GM19372 (cell line): ENCODE data around the gene ANAPC15.

ENCODE experiments used
- ATAC-seq: cut with Tn5 transposase; IDR thresholded peaks from one replicate; pipeline ENCODE4 v1.9.1; 2021; ENCODE audit warnings: mild to moderate bottlenecking, low read depth, moderate library complexity; ENCODE audit not compliant: unreplicated experiment

Gene ANAPC15

GRCh38 chr11:72127923-72128322 lies 15.4 kb upstream of the ANAPC15 start:
- ATAC-seq = no peak

- no peak for ATAC-seq
Measured at GRCh38 chr11:72125956-72126355, 13.5 kb upstream of the ANAPC15 start.

GRCh38 chr11:72124046-72124445 lies 11.6 kb upstream of the ANAPC15 start:
- no peak for ATAC-seq

DNA sequence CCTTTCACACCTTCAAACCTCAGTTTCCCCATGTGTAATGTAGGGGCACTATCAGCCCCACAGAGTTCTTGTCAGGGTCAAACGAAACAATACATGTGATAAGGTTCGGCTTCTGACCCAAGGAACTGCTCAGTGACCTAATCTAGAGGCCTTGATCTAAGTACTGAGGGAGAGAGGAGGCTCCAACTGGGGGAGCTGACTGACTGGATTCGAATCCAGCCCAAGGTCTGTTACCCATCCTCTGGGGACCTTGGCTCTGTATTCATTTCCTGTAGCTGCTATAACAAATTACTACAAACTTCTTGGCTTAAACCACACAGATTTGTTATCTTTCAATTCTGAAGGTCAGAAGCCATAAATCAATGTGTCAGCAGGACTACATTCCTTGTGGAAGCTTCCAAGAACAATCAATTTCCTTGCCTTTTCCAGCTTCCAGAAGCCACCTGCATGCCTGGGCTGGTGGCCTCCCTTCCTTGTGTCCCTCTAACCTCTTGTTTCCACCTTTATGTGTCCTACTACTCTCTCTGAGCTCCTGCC lies 10.7 kb upstream of the ANAPC15 start:
- no peak for ATAC-seq

DNA sequence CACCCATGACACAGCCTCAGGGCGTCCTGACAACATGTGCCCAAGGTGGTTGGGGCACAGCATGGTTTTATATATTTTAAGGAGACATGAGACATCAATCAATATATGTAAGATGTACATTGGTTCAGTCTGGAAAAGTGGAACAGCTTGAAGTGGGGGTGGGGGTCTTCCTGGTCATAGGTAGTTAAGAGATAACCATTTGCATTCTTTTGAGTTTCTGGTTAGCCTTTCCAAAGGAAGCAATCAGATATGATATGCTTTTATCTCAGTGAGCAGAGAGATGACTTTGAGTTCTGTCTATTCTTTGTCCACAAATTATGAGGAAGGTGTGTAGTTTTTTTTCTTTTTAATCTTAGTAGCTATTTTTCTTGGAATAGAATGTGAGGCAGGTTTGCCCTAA lies 10.1 kb upstream of the ANAPC15 start:
- no peak for ATAC-seq

DNA sequence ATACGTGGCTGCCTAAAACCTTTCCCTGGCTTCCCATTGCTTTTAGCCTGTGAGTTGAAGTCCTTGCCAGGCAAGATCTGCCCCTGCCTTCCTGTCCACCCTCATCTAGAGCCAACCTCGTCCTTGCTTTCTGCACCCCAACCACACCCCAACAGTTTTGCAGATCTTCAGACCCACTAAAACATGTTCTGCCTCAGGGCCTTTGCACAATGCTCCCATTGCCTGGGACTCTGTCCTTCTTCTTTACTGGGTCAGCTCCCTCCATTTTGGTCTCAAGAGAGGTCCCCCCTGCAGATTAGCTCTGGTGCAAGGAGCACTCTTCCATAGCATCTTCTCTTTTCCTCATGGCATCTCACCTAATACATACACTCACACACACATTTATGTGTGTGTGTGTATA lies 8.4 kb upstream of the ANAPC15 start:
- no peak for ATAC-seq

DNA sequence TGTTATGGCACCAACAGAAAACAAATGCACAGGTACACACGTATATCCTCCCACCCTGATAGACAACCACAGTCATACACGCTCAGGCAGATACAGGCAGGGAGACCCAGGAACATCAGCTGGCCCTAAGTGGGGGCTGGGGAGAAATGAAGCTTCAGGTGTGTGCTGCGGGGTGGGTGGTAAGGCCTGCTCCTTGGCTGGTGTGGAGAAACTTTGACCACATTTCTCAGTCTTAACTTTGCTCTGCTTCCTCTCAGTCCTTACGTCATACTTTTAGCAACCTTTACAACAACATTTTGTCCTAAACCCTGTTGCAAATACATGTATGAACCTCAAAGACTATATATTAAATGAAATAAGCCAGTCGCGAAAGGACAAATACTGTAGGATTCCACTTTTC lies 6.7 kb upstream of the ANAPC15 start:
- ATAC-seq = no peak

GRCh38 chr11:72116019-72116755 lies 3.7 kb upstream of the ANAPC15 start:
- ATAC-seq = no peak

DNA sequence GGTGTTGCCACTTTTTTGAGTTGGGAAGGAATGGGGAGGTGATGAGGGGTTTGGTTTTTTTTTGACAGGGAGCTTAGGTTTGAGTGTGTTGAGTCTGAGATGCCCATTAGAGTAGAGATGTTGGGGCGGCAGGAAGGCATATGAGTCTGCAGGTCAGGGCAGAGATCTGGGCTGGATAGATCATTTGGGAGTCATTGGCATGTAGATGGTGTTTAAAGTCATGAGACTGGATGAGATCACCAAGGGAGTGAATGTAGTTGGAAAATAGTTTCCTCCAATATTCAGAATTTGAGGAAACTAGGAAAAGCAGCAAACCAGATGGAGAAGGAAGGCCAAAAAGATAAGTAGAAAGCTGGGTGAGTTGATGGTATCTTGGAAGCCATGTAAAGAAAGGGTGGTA lies 2.1 kb upstream of the ANAPC15 start:
- no peak for ATAC-seq

DNA sequence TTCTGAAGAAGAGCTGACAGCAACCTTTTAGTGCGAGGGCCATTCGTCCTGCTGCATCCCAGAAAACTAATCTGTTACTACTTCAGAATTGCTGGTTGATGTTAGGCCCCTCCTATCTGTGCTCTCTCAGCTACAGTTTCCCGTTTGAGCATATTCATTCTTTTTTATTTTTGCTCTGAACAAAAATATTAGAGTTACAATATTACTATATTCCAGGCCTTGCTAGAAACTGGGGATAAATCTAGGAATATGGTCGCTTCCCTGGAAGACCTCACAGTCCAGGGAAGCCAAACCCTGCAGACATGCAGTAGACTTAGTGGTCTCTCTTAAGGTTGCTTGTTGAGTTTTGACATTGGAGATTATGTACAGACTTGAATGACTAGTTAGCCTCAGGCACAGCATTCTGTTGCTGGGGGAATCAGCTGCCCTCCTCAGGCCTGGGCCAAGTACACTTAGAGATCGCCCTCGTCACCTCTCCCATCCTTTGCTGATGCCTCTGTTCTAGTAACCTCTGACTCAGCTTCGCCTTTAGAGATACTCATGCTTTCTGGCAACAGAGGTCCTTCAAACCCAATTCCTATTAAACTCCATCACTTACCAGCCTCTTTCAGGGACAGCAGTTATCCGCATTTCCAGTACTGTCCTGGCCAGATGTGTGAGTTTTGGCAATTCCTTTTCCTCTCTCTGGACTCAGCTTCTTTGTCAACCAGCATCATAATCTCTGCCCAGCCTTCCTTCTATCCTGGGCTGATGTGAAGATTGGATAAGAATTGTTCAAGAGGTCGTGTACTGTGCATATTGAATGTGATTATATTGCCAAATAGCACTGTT lies 698 bp upstream of the ANAPC15 start:
- no peak for ATAC-seq

DNA sequence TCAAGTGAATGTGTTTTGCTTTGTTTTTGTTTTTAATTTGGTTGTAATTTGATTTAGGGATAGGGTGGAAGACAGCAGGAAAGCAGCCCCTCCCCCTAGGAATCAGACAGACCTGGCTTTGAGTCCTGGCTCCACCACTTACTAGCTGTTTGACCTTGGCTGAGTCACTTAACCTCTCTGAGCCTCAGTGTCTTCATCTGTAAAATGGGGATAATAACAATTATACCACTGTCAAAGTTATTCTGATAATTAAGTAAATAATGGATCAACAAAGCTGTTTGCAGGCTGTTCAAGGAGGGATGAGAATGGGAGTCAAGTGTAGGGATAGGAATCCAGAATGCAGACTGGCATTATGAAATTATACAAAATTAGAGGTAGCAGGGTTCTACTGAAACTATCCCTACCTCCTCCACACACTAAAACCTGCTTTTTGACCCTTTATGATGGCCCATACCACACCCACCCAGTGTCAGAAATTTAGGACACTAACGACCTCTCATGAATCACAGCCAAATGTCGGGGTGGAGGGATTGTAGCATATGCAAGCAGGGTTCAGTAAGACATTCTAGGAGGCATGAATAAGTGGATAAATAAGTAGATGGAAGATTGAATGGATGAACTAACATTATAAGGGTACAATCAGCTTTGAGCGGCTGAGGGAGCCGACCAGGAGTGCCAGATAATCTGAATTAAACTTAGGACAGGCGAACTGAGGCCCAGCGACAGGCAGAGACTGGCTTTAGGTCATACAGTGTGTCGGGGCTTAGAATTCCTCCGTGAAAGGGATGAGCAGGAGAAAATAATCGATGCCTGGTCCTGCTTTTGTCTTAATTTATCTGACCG lies 974 bp downstream of the ANAPC15 start:
- peak; percentile 1 for ATAC-seq

DNA sequence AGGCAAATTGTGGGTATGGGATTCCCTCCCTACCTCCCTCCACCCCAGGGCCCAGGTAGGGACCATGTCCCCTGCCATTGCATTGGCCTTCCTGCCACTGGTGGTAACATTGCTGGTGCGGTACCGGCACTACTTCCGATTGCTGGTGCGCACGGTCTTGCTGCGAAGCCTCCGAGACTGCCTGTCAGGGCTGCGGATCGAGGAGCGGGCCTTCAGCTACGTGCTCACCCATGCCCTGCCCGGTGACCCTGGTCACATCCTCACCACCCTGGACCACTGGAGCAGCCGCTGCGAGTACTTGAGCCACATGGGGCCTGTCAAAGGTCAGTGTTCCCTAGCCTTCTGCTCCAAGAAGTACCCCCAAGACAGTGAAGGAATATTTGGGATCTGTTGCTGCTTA lies 6.6 kb downstream of the ANAPC15 start, which contains the start of gene TOMT:
Gene TOMT (plus strand): TSS at position 37 of the 400 bp plus-strand sequence. CDS start 28 bp downstream, at position 65.
- no peak for ATAC-seq

DNA sequence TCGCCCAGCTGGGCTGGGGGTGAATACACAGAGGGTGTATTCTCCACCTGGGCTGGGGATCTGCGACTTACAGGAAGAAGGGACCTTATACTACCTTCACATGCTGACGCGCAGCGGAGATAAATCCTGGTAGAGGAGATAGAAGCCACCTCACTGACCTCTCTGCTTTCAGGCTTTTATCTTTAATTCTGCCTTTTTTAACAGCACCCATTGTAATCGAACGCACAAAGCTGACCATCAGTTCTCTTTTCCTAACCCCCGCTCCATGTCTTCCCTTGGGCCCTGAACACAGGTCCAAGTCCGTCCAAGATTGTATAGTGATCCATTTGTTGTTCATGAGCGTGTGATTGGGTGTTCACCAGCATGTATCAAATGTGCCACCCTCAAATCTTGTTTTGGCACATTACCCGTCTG lies 8.7 kb downstream of the ANAPC15 start:
- no peak for ATAC-seq

- peak; percentile 92 for ATAC-seq
Measured at GRCh38 chr11:72102946-72103753, 9.3 kb downstream of the ANAPC15 start, which contains the start of gene LAMTOR1. Gene LAMTOR1, minus strand, starts transcription at chr11:72103297. Its CDS starts 73 bp downstream, at chr11:72103224.

DNA sequence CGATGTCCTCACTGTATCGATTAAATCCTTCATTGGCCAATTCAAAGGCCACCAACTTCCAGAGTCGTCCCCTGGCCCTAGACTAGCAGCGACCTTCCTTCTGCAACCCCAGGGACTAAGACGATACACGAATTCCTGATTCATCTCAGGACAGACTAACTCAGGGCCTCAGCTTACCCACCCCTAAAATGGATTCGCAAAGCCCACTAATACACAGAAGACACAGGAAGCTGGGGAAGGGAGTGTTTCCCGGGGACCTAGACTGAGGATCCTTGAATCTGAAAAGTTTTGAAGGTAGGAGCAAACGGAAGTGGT lies 9.9 kb downstream of the ANAPC15 start:
- no peak for ATAC-seq

GRCh38 chr11:72102162-72102561 lies 10.3 kb downstream of the ANAPC15 start:
- no peak for ATAC-seq

GRCh38 chr11:72100462-72100861 lies 12.0 kb downstream of the ANAPC15 start:
- ATAC-seq = no peak

GRCh38 chr11:72100009-72100408 lies 12.5 kb downstream of the ANAPC15 start:
- ATAC-seq = no peak

- ATAC-seq = no peak
Measured at GRCh38 chr11:72098741-72099140, 13.8 kb downstream of the ANAPC15 start.

DNA sequence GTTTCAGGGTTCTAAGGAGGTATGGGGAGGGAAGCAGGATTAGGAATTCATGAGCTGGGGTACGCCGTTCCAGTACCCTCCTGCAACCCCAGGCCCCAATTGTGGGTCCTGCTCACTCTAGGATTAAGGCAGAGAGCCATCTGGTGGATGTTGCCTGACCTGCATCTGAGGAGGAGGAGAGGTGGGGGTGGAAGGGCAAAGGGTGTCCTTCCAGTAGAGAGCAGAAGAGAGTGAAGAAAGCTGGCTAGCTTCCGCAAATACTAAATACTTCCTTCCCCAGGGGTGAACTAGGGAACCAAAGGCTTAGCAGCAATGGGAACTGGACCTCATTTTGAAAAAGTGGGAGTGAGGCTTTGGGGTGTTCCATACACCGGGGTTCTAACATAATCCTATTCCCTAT lies 21.2 kb downstream of the ANAPC15 start:
- ATAC-seq = no peak
